H9 (cell line): ENCODE results near the gene RASSF9. TPM values are rescaled to one million over a fixed set of nuclear protein-coding genes. Genes with fewer than 3 reads are reported as not detected.
A peak's percentile ranks its signal among the peaks of the same experiment; 100 is the strongest.

Experiments
- DNase-seq: peaks from one replicate; pipeline ENCODE4 v3.0.0-alpha.2; 2017
- H2AFZ ChIP-seq: one replicate; pipeline ENCODE4 v1.6.1; 2013; ENCODE audit warnings: mild to moderate bottlenecking, low read length, control low read depth, moderate library complexity
- H2AK5ac ChIP-seq: 2 replicates; pipeline ENCODE4 v1.6.1; 2013; ENCODE audit warnings: low read length, control low read depth, mixed read lengths; ENCODE audit not compliant: insufficient read length
- H2BK120ac ChIP-seq: one replicate; pipeline ENCODE4 v1.6.1; 2013; ENCODE audit warnings: low read depth, mild to moderate bottlenecking, low read length, control low read depth, inconsistent platforms; ENCODE audit not compliant: poor library complexity, severe bottlenecking
- H2BK12ac ChIP-seq: 2 replicates; pipeline ENCODE4 v1.6.1; 2013; ENCODE audit warnings: low read length, control low read depth, mixed read lengths, low read depth; ENCODE audit not compliant: insufficient read length
- H2BK15ac ChIP-seq: 2 replicates; pipeline ENCODE4 v1.6.1; 2013; ENCODE audit warnings: low read depth, low read length, control low read depth
- H2BK20ac ChIP-seq: one replicate; pipeline ENCODE4 v1.6.1; 2013; ENCODE audit warnings: low read depth, mild to moderate bottlenecking, low read length, control low read depth, inconsistent platforms; ENCODE audit not compliant: poor library complexity, severe bottlenecking
- H2BK5ac ChIP-seq: 2 replicates; pipeline ENCODE4 v1.6.1; 2013; ENCODE audit warnings: low read length, control low read depth, mixed read lengths; ENCODE audit not compliant: insufficient read length
- H3K14ac ChIP-seq: 2 replicates; pipeline ENCODE4 v1.6.1; 2013; ENCODE audit warnings: low read length, control low read depth; ENCODE audit not compliant: insufficient read depth
- H3K18ac ChIP-seq: 2 replicates; pipeline ENCODE4 v1.6.1; 2013; ENCODE audit warnings: low read depth, mild to moderate bottlenecking, mixed read lengths, low read length, control low read depth; ENCODE audit not compliant: insufficient read length
- H3K23ac ChIP-seq: 2 replicates; pipeline ENCODE4 v1.6.1; 2013; ENCODE audit warnings: low read length, control low read depth, mixed read lengths, low read depth; ENCODE audit not compliant: insufficient read length
- H3K23me2 ChIP-seq: 2 replicates; pipeline ENCODE4 v1.6.1; 2013; ENCODE audit warnings: low read depth, mild to moderate bottlenecking, mixed read lengths, low read length, control low read depth; ENCODE audit not compliant: insufficient read length, poor library complexity, severe bottlenecking
- H3K27ac ChIP-seq: 2 replicates; pipeline ENCODE4 v1.5.1; 2013; ENCODE audit warnings: low read length, control low read depth, mixed read lengths, low read depth; ENCODE audit not compliant: insufficient read length
- H3K27me3 ChIP-seq: 2 replicates; pipeline ENCODE4 v1.6.1; 2013; ENCODE audit warnings: low read length, control low read depth, inconsistent platforms; ENCODE audit not compliant: insufficient read depth
- H3K4ac ChIP-seq: 2 replicates; pipeline ENCODE4 v1.6.1; 2013; ENCODE audit warnings: low read depth, mild to moderate bottlenecking, control low read depth, inconsistent platforms, low read length, moderate library complexity
- H3K4me1 ChIP-seq: 2 replicates; pipeline ENCODE4 v1.6.1; 2013; ENCODE audit warnings: low read length, control low read depth, inconsistent platforms; ENCODE audit not compliant: insufficient read depth
- H3K4me2 ChIP-seq: 2 replicates; pipeline ENCODE4 v1.6.1; 2013; ENCODE audit warnings: low read length, control low read depth, mixed read lengths; ENCODE audit not compliant: insufficient read length, insufficient read depth
- H3K56ac ChIP-seq: 2 replicates; pipeline ENCODE4 v1.6.1; 2013; ENCODE audit warnings: low read depth, mild to moderate bottlenecking, mixed read lengths, low read length, control low read depth; ENCODE audit not compliant: insufficient read length
- H3K79me1 ChIP-seq: 2 replicates; pipeline ENCODE4 v1.6.1; 2013; ENCODE audit warnings: low read depth, mild to moderate bottlenecking, moderate library complexity, low read length, control low read depth, inconsistent platforms; ENCODE audit not compliant: insufficient read depth, poor library complexity, severe bottlenecking
- H3K79me2 ChIP-seq: 2 replicates; pipeline ENCODE4 v1.6.1; 2013; ENCODE audit warnings: low read length, control low read depth, inconsistent platforms; ENCODE audit not compliant: insufficient read depth
- H3K9ac ChIP-seq: 2 replicates; pipeline ENCODE4 v1.6.1; 2013; ENCODE audit warnings: low read length, control low read depth, mixed read lengths; ENCODE audit not compliant: insufficient read length; ENCODE audit errors: extremely low read depth
- H3K9me3 ChIP-seq: one replicate; pipeline ENCODE4 v1.6.1; 2013; ENCODE audit warnings: low read depth, low read length, inconsistent platforms; ENCODE audit not compliant: control insufficient read depth
- H3T11ph ChIP-seq: one replicate; pipeline ENCODE4 v1.6.1; 2013; ENCODE audit warnings: mild to moderate bottlenecking, low read length, control low read depth, inconsistent platforms
- H4K20me1 ChIP-seq: one replicate; pipeline ENCODE4 v1.6.1; 2013; ENCODE audit not compliant: control insufficient read depth, insufficient read length, insufficient read depth
- H4K5ac ChIP-seq: 2 replicates; pipeline ENCODE4 v1.6.1; 2013; ENCODE audit warnings: low read depth, mild to moderate bottlenecking, mixed read lengths, low read length, control low read depth; ENCODE audit not compliant: insufficient read length
- H4K8ac ChIP-seq: replicated peaks from 2 replicates; pipeline ENCODE4 v1.6.1; 2013; ENCODE audit warnings: low read length, control low read depth, mixed read lengths, low read depth; ENCODE audit not compliant: insufficient read length
- H4K91ac ChIP-seq: 2 replicates; pipeline ENCODE4 v1.6.1; 2013; ENCODE audit warnings: low read depth, mild to moderate bottlenecking, moderate library complexity, mixed read lengths, low read length, control low read depth; ENCODE audit not compliant: insufficient read length
- H3K27ac Mint-ChIP-seq, 3 experiments: 2 replicates in 2 of 3; 3 replicates in 1 of 3; pipeline ENCODE4 v1.8.0; 2020 to 2021; ENCODE audit warnings: mixed read lengths in 3 of 3, mild to moderate bottlenecking in 1 of 3, moderate library complexity in 1 of 3
- H3K27me3 Mint-ChIP-seq: 2 replicates; pipeline ENCODE4 v1.8.0; 2021; ENCODE audit warnings: low read depth, mild to moderate bottlenecking, moderate library complexity, mixed read lengths
- H3K36me3 Mint-ChIP-seq, 3 experiments: 2 replicates in 2 of 3; 3 replicates in 1 of 3; pipeline ENCODE4 v1.8.0; 2020 to 2021; ENCODE audit warnings: low read depth in 3 of 3, mixed read lengths in 3 of 3; ENCODE audit not compliant: insufficient read depth in 1 of 3
- H3K4me1 Mint-ChIP-seq, 2 experiments: 2 replicates each; pipeline ENCODE4 v1.8.0; 2020; ENCODE audit warnings: mixed read lengths in 2 of 2
- H3K4me3 Mint-ChIP-seq, 2 experiments: 2 replicates in 1 of 2; 3 replicates in 1 of 2; pipeline ENCODE4 v1.8.0; 2020 to 2021; ENCODE audit warnings: mild to moderate bottlenecking in 2 of 2, mixed read lengths in 2 of 2, moderate library complexity in 1 of 2
- H3K9me3 Mint-ChIP-seq, 2 experiments: 2 replicates in 1 of 2; 3 replicates in 1 of 2; pipeline ENCODE4 v1.8.0; 2020; ENCODE audit warnings: mild to moderate bottlenecking in 2 of 2, mixed read lengths in 2 of 2, moderate library complexity in 1 of 2
- WGBS: extraction: QIAGEN DNeasy Blood & Tissue Kit; methylation state at CpG from one replicate; pipeline ENCODE4 v1.1.7; 2013; ENCODE audit warnings: missing lambda C conversion rate, low lambda C conversion rate, mixed read lengths; ENCODE audit not compliant: insufficient read length; ENCODE audit errors: extremely low coverage; 5-methylcytosine and 5-hydroxymethylcytosine counted together
- total RNA-seq: library from RNA; stranded (reverse); gene quantifications from 2 replicates; pipeline ENCODE4 v1.2.1, GENCODE V29; 2021
- TF ChIP-seq, protein P1 (sequence below): fragments of 200-600 bp; sonication (generic); conservative IDR thresholded peaks from 3 replicates; pipeline ENCODE4 v1.8.0; 2021; ENCODE audit warnings: antibody characterized with exemption, mild to moderate bottlenecking

The RASSF9 gene
- total RNA-seq, 1 experiment from 2014 or later: 0.04 TPM

DNA sequence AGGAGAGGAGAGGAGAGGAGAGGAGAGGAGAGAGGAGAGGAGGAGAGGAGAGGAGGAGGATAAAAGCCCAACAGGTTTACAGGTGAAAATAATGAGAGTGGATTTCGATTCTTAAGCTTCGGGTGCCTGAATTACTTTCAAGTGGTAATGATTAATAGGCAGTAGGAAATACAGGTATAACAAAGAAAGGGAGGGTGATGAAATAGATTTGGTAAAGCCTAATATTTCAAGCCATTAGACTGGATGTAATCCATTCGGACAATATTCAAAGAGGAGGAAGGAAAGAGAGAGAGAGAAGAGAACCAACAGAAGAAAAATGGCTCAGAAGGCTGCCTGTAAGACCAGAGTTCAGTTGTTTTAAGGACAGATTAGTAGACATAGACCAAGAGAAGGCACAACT is 76.6 kb downstream of the RASSF9 start:
- H3K9ac ChIP-seq: no peak overlapping the region
- H4K91ac ChIP-seq: no peak overlapping the region
- no peak overlapping the region for H3K23ac ChIP-seq
- H3K4me3 Mint-ChIP-seq: no peak overlapping the region
- H4K5ac ChIP-seq: no peak overlapping the region
- H3K4me2 ChIP-seq: no peak overlapping the region
- no peaks in the 10 kb centered on the region for H3K27me3 ChIP-seq
- WGBS: no CpG with 5 or more reads among the region's 3 CpGs
- no peak overlapping the region for H2BK20ac ChIP-seq
- H2AFZ ChIP-seq: no peak overlapping the region
- H4K20me1 ChIP-seq: no peaks in the 10 kb centered on the region
- no peak overlapping the region for H2BK120ac ChIP-seq
- H3K27ac Mint-ChIP-seq: peak overlapping the region in 1 of 3 experiments; percentile 16; a peak in 1 of 7 replicates
- no peak overlapping the region for H3K14ac ChIP-seq
- H2BK15ac ChIP-seq: no peak overlapping the region
- TF ChIP-seq, protein P1, sequence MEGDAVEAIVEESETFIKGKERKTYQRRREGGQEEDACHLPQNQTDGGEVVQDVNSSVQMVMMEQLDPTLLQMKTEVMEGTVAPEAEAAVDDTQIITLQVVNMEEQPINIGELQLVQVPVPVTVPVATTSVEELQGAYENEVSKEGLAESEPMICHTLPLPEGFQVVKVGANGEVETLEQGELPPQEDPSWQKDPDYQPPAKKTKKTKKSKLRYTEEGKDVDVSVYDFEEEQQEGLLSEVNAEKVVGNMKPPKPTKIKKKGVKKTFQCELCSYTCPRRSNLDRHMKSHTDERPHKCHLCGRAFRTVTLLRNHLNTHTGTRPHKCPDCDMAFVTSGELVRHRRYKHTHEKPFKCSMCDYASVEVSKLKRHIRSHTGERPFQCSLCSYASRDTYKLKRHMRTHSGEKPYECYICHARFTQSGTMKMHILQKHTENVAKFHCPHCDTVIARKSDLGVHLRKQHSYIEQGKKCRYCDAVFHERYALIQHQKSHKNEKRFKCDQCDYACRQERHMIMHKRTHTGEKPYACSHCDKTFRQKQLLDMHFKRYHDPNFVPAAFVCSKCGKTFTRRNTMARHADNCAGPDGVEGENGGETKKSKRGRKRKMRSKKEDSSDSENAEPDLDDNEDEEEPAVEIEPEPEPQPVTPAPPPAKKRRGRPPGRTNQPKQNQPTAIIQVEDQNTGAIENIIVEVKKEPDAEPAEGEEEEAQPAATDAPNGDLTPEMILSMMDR: no peak
- no peak overlapping the region for H2BK5ac ChIP-seq
- no peaks in the 10 kb centered on the region for H3K79me1 ChIP-seq
- H3T11ph ChIP-seq: no peak overlapping the region
- no peak overlapping the region for H3K18ac ChIP-seq
- DNase-seq: no peak
- no peak overlapping the region for H3K4ac ChIP-seq
- no peaks in the 10 kb centered on the region for H3K9me3 ChIP-seq
- H2BK12ac ChIP-seq: no peak overlapping the region
- H3K23me2 ChIP-seq: no peaks in the 10 kb centered on the region
- H3K36me3 Mint-ChIP-seq: peaks cover 14 to 19% (median 16%) of the 10 kb centered on the region in 3 experiments
- no peaks in the 10 kb centered on the region for H3K27me3 Mint-ChIP-seq
- H3K27ac ChIP-seq: no peak overlapping the region
- no peaks in the 10 kb centered on the region for H3K4me1 ChIP-seq
- no peaks in the 10 kb centered on the region for H3K79me2 ChIP-seq
- H2AK5ac ChIP-seq: no peak overlapping the region
- H3K9me3 Mint-ChIP-seq: peaks cover 18 to 19% of the 10 kb centered on the region in 2 experiments
- no peak overlapping the region for H3K56ac ChIP-seq
- peaks cover 2 to 8% of the 10 kb centered on the region in 2 experiments; a peak in 3 of 4 replicates for H3K4me1 Mint-ChIP-seq
- no peak overlapping the region for H4K8ac ChIP-seq
